ENCODE data around the gene MTHFD2. TPM values are rescaled to one million over a fixed set of nuclear protein-coding genes. Genes with fewer than 3 reads are reported as not detected.
"Not testable (repeated sequence)": the region's sequence is repeated elsewhere in the genome, so short reads cannot be mapped to it uniquely, and the experiment has no call there.

Gene MTHFD2
- total RNA-seq, 2 experiments from 2014 or later = 264 to 277 TPM

- no peak overlapping the region for H3K27ac Mint-ChIP-seq
- ChIA-PET CTCF (no interaction called here), POLR2A (interaction anchor here (1.9 kb wide), 1 partner anchor 12 kb away, joined by 6 read pairs; no protein-coding TSS in a partner anchor)
- H3K36me3 Mint-ChIP-seq (ENCODE audit: low read depth) = peaks cover 43% of the 10 kb centered on the region
- DNase-seq = no peak
- no peak overlapping the region for H3K4me3 Mint-ChIP-seq
- peaks cover 8% of the 10 kb centered on the region for H3K4me1 Mint-ChIP-seq
- H3K27me3 Mint-ChIP-seq = no peaks in the 10 kb centered on the region
- no peaks in the 10 kb centered on the region for H3K9me3 Mint-ChIP-seq
Measured at GRCh38 chr2:74219846-74220486, 21.6 kb downstream of the MTHFD2 start.

- Mint-ChIP-seq H3K27me3 (no peaks in the 10 kb centered on the region), H3K27ac (no peak overlapping the region), H3K9me3 (no peaks in the 10 kb centered on the region), H3K4me3 (no peak overlapping the region), H3K36me3 (ENCODE audit: low read depth) (peaks cover 40% of the 10 kb centered on the region), H3K4me1 (peaks cover 8% of the 10 kb centered on the region)
- CTCF ChIA-PET = no interaction called here
- no peak for DNase-seq
- POLR2A ChIA-PET = interaction anchor here (1.9 kb wide), 1 partner anchor 13 kb away, joined by 6 read pairs; no protein-coding TSS in a partner anchor
Measured at GRCh38 chr2:74221091-74221490, 22.7 kb downstream of the MTHFD2 start.

GRCh38 chr2:74221604-74222299 lies 23.3 kb downstream of the MTHFD2 start:
- CTCF ChIA-PET = no interaction called here
- DNase-seq = no peak
- no peak overlapping the region for H3K4me3 Mint-ChIP-seq
- H3K36me3 Mint-ChIP-seq (ENCODE audit: low read depth) = peaks cover 35% of the 10 kb centered on the region
- H3K27ac Mint-ChIP-seq = no peak overlapping the region
- peaks cover 8% of the 10 kb centered on the region for H3K4me1 Mint-ChIP-seq
- POLR2A ChIA-PET = interaction anchor here (1.9 kb wide), 1 partner anchor 14 kb away, joined by 6 read pairs; no protein-coding TSS in a partner anchor
- no peaks in the 10 kb centered on the region for H3K9me3 Mint-ChIP-seq
- H3K27me3 Mint-ChIP-seq = no peaks in the 10 kb centered on the region

DNA sequence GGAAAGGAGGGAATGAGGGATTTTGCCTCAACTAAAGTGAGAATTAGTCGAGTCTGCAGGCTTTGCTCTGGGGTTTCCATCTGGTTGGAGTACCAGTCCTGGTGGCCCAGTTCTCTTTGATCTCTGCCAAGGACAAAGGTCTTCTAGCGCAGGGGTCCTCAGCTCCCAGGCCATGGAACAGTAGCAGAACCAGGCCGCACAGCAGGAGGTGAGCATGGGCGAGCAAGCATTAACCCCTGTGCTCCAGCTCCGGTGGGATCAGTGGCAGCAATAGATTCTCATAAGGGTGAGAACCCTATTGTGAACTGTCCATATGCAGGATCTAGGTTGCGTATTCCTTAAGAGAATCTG lies 23.9 kb downstream of the MTHFD2 start:
- POLR2A ChIA-PET = no interaction called here
- Mint-ChIP-seq H3K27ac (no peak overlapping the region), H3K4me3 (no peak overlapping the region), H3K27me3 (no peaks in the 10 kb centered on the region), H3K36me3 (ENCODE audit: low read depth) (peaks cover 30% of the 10 kb centered on the region), H3K4me1 (peaks cover 8% of the 10 kb centered on the region), H3K9me3 (no peaks in the 10 kb centered on the region)
- CTCF ChIA-PET = no interaction called here
- no peak for DNase-seq

DNA sequence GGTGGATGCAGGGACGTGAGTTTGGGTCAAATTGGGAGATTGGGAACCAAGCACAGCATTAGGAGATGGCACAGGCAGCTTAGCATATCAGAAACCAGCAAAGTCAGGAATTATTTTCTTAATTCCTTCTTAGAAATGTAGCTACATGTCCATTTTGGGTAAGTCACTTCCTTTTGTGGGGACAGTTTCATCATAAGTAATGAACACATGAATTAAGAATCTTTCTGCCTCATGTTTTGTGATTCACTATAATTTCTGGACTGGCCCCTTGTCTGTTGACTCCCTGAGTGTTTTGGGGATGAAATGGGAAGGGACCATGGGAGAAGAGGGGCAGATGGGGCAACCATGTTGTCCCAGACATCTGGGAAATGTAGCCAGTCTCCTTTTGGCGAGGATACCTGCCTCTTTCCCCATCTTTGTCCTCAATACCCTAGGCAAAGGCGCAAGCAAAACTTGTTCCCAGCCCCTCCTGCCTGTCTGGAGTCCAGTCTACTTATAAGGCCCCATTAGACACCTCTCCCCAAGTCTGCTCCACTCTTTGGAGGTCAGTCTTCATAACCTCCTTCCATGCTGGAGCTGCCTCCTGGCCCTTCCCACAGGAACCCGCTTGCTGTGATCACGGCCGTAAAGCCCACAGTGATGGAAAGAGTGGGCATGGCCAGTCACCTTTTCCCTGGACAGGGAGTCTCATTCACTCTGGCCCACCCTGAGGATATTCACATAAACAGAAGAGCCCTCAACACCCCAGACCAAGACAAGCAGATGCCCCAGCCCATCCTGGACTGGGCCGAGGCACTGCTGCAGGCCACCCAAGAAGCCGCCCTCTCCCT lies 25.7 kb downstream of the MTHFD2 start:
- H3K9me3 Mint-ChIP-seq = no peaks in the 10 kb centered on the region
- peaks cover 17% of the 10 kb centered on the region for H3K36me3 Mint-ChIP-seq (ENCODE audit: low read depth)
- peaks cover 8% of the 10 kb centered on the region for H3K4me1 Mint-ChIP-seq
- DNase-seq = no peak
- peak overlapping the region; percentile 41 for H3K27ac Mint-ChIP-seq
- ChIA-PET POLR2A (no interaction called here), CTCF (no interaction called here)
- no peak overlapping the region for H3K4me3 Mint-ChIP-seq
- no peaks in the 10 kb centered on the region for H3K27me3 Mint-ChIP-seq

DNA sequence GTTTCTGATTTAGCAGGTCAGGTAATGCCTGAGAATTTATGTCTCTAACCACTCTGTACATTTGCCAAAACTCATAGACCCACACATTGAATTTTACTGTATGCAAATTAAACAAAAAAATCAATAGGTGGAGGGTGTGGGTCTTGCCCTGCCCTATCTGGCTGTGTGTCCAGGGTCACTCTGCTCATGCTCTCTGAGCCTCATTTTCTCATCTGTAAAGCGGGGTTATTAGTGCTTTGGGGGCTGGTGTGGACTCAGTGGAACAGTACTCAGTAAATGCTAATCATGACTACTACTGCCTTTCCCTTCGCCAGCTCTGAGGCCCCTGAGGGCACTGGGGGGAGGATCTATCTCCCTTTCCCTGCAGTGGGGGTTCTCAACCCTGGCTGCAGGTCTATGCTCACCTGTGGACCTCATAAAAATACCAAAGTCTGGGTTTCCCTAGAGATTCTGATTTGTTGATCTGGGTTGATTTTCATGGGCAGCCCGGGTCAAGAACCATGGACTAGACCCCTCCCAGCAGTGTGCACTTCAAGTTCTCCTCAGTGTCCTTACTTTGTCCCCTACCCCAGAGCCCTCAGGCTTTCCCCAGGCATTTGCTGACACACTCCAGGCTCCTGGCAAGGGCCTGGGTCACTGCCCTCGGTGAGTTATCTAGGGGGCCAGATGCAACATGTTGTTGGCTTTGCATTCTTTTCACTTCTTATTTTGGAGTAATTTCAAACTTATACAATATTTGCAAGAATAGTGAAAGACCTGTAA lies 27.5 kb downstream of the MTHFD2 start:
- ChIA-PET CTCF (interaction anchor here (1.2 kb wide), 1 partner anchor 109 kb away, joined by 3 read pairs; no protein-coding TSS in a partner anchor), POLR2A (interaction anchor here (0.9 kb wide), 1 partner anchor 27 kb away, joined by 3 read pairs; the partner anchor contains the start of gene MTHFD2)
- no peak overlapping the region for H3K4me3 Mint-ChIP-seq
- H3K36me3 Mint-ChIP-seq (ENCODE audit: low read depth) = peaks cover 5% of the 10 kb centered on the region
- no peak for DNase-seq
- H3K27me3 Mint-ChIP-seq = no peaks in the 10 kb centered on the region
- H3K4me1 Mint-ChIP-seq = peaks cover 8% of the 10 kb centered on the region
- no peaks in the 10 kb centered on the region for H3K9me3 Mint-ChIP-seq
- no peak overlapping the region for H3K27ac Mint-ChIP-seq

GRCh38 chr2:74226648-74227213 lies 28.3 kb downstream of the MTHFD2 start:
- H3K36me3 Mint-ChIP-seq (ENCODE audit: low read depth) = no peaks in the 10 kb centered on the region
- ChIA-PET POLR2A (interaction anchor here (0.9 to 1.0 kb wide), 2 partner anchors 28 kb away, joined by 3 read pairs; partner anchors contain the start of gene MTHFD2), CTCF (interaction anchor here (0.7 to 1.2 kb wide), 2 partner anchors 79 to 108 kb away, joined by 3 read pairs; partner anchors contain the start of gene BOLA3)
- DNase-seq = no peak
- no peak overlapping the region for H3K4me3 Mint-ChIP-seq
- H3K9me3 Mint-ChIP-seq = no peaks in the 10 kb centered on the region
- no peaks in the 10 kb centered on the region for H3K27me3 Mint-ChIP-seq
- no peak overlapping the region for H3K27ac Mint-ChIP-seq
- peaks cover 8% of the 10 kb centered on the region for H3K4me1 Mint-ChIP-seq

DNA sequence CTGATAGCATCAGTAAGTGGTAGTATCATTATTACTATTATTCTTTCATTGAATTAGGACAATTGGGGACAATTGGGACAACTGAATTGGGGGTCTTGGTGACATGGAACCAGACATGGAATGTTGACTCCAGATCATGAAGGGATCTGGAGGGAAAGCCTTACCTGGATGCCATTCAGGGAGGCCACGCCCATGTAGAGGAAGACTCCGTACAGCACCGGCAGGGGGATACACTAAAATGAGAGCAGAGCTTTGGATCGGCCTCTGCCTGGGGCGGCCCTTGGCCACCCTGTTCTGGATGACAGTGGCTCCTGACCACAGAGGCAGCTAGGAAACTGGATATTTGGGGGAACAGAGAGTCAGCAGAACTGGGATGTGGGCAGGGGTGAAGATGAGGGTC lies 29.2 kb downstream of the MTHFD2 start:
- H3K27ac Mint-ChIP-seq = no peak overlapping the region

DNA sequence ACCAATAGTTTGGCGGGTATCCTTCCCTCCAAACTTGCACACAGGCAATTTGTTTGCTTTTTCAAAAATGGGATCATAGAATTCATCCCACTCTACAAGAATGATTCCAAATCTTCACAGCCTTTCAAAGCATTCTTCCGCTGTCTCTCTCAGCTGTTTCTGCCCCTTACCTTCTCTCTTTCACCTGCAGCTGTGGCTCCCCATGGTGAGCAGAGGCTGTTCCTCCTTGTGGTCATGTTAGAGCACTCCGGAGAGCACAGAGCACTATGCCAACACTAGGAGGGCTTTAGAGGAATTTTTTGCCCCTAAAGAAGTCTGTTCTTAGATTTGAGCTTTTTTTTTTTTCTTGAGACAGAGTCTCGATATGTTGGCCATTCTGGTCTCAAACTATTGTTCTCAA lies 30.4 kb downstream of the MTHFD2 start:
- no peaks in the 10 kb centered on the region for H3K36me3 Mint-ChIP-seq (ENCODE audit: low read depth)
- ChIA-PET POLR2A (interaction anchor here (1.0 kb wide), 1 partner anchor 23 kb away, joined by 3 read pairs; no protein-coding TSS in a partner anchor), CTCF (no interaction called here)
- no peak for DNase-seq
- no peaks in the 10 kb centered on the region for H3K27me3 Mint-ChIP-seq
- no peak overlapping the region for H3K4me3 Mint-ChIP-seq
- H3K27ac Mint-ChIP-seq = no peak overlapping the region
- H3K4me1 Mint-ChIP-seq = peaks cover 3% of the 10 kb centered on the region
- H3K9me3 Mint-ChIP-seq = no peaks in the 10 kb centered on the region

More for the DNA sequence above, 29.2 kb downstream of the MTHFD2 start:
- ChIA-PET CTCF (no interaction called here), POLR2A (interaction anchor here (1.0 kb wide), 1 partner anchor 29 kb away, joined by 3 read pairs; no protein-coding TSS in a partner anchor)
- Mint-ChIP-seq H3K27me3 (no peaks in the 10 kb centered on the region), H3K36me3 (ENCODE audit: low read depth) (no peaks in the 10 kb centered on the region), H3K9me3 (no peaks in the 10 kb centered on the region), H3K4me3 (no peak overlapping the region), H3K4me1 (peaks cover 8% of the 10 kb centered on the region)
- DNase-seq = no peak

- H3K36me3 Mint-ChIP-seq (ENCODE audit: low read depth); H3K27ac Mint-ChIP-seq; CTCF ChIA-PET; H3K9me3 Mint-ChIP-seq; H3K4me1 Mint-ChIP-seq; DNase-seq; H3K4me3 Mint-ChIP-seq; POLR2A ChIA-PET; H3K27me3 Mint-ChIP-seq: not testable (repeated sequence)
Measured at GRCh38 chr2:74229865-74230264, 31.4 kb downstream of the MTHFD2 start.

DNA sequence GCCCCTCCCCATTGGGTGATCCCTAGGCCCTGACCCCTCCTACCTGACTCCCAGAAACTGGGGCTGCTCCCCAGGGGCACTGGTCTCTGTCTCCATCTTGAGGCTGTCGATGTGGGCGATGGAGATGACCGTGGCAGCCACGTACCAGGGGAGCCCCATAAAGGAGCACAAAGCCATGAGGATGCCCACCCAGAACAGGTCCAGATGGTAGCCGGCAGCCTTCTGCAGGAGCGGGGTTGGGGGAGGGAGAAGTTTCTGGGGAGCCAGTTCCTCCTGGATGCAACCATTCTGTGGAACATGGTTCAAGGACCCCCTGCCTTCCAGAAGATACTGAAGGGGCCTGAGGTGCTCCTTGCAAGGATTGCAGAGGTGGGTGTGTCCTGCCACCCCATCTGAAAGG lies 34.0 kb downstream of the MTHFD2 start:
- no peaks in the 10 kb centered on the region for H3K9me3 Mint-ChIP-seq
- no peaks in the 10 kb centered on the region for H3K4me1 Mint-ChIP-seq
- no peak overlapping the region for H3K27ac Mint-ChIP-seq
- H3K27me3 Mint-ChIP-seq = no peaks in the 10 kb centered on the region
- no peak overlapping the region for H3K4me3 Mint-ChIP-seq
- no peak for DNase-seq
- ChIA-PET POLR2A (no interaction called here), CTCF (no interaction called here)
- H3K36me3 Mint-ChIP-seq (ENCODE audit: low read depth) = no peaks in the 10 kb centered on the region

GRCh38 chr2:74233648-74234047 lies 35.2 kb downstream of the MTHFD2 start:
- ChIA-PET CTCF (interaction anchor here (0.8 kb wide), 1 partner anchor 16 kb away, joined by 3 read pairs; no protein-coding TSS in a partner anchor), POLR2A (no interaction called here)
- H3K27ac Mint-ChIP-seq = no peak overlapping the region
- no peak overlapping the region for H3K4me3 Mint-ChIP-seq
- no peaks in the 10 kb centered on the region for H3K27me3 Mint-ChIP-seq
- no peaks in the 10 kb centered on the region for H3K9me3 Mint-ChIP-seq
- no peaks in the 10 kb centered on the region for H3K4me1 Mint-ChIP-seq
- H3K36me3 Mint-ChIP-seq (ENCODE audit: low read depth) = no peaks in the 10 kb centered on the region
- DNase-seq = no peak
